Ascending aorta (tissue), 2 donors: ENCODE results near the gene AGAP1. TPM values are rescaled to one million over a fixed set of nuclear protein-coding genes. Genes with fewer than 3 reads are reported as not detected.
A peak's percentile ranks its signal among the peaks of the same experiment; 100 is the strongest.

Experiments used
- DNase-seq, 2 donors: peaks; one replicate each; pipeline ENCODE4 v3.0.0-alpha.2; 2019; ENCODE audit warnings: low spot score in 2 of 2
- H3K27ac ChIP-seq, 2 donors: fragments of 200-600 bp; sonication (generic); one replicate each; pipeline ENCODE4 v1.5.1; 2016 to 2017; ENCODE audit warnings: mild to moderate bottlenecking in 1 of 2
- H3K27me3 ChIP-seq: fragments of 200-600 bp; sonication (generic); one replicate; pipeline ENCODE4 v1.5.1; 2017
- H3K36me3 ChIP-seq, 2 donors: fragments of 200-600 bp; sonication (generic); one replicate each; pipeline ENCODE4 v1.5.1; 2016
- H3K4me1 ChIP-seq, 2 donors: fragments of 200-600 bp; sonication (generic); one replicate each; pipeline ENCODE4 v1.5.1; 2016 to 2017; ENCODE audit warnings: mild to moderate bottlenecking in 1 of 2
- H3K4me3 ChIP-seq, 2 donors: fragments of 200-600 bp; sonication (generic); one replicate each; pipeline ENCODE4 v1.5.1; 2016 to 2017; ENCODE audit warnings: mild to moderate bottlenecking in 1 of 2
- H3K9me3 ChIP-seq, 2 donors: fragments of 200-600 bp; sonication (generic); one replicate each; pipeline ENCODE4 v1.5.1; 2016
- intact Hi-C: fragments of 100-400 bp; cut with DNase I; formaldehyde crosslinking; loops from one replicate; pipeline ENCODE4 v1.15.1; 2023
- total RNA-seq: library from RNA; depleted of rRNA; stranded (reverse); fragments of >200 nt; gene quantifications from one replicate; pipeline ENCODE4 v1.1.0, GENCODE V29; 2016
- TF ChIP-seq, protein P1 (sequence below), 3 experiments: fragments of 200-600 bp in 2 of 3; fragments of 450-650 bp in 1 of 3; sonication (generic) in 2 of 3; IDR thresholded peaks; one replicate each; pipeline ENCODE4 v1.5.1; 2016 to 2019; ENCODE audit warnings: antibody characterized with exemption in 3 of 3, mild to moderate bottlenecking in 1 of 3, moderate library complexity in 1 of 3

Gene AGAP1
- total RNA-seq, 1 donor from 2014 or later = 19.7 TPM

DNA sequence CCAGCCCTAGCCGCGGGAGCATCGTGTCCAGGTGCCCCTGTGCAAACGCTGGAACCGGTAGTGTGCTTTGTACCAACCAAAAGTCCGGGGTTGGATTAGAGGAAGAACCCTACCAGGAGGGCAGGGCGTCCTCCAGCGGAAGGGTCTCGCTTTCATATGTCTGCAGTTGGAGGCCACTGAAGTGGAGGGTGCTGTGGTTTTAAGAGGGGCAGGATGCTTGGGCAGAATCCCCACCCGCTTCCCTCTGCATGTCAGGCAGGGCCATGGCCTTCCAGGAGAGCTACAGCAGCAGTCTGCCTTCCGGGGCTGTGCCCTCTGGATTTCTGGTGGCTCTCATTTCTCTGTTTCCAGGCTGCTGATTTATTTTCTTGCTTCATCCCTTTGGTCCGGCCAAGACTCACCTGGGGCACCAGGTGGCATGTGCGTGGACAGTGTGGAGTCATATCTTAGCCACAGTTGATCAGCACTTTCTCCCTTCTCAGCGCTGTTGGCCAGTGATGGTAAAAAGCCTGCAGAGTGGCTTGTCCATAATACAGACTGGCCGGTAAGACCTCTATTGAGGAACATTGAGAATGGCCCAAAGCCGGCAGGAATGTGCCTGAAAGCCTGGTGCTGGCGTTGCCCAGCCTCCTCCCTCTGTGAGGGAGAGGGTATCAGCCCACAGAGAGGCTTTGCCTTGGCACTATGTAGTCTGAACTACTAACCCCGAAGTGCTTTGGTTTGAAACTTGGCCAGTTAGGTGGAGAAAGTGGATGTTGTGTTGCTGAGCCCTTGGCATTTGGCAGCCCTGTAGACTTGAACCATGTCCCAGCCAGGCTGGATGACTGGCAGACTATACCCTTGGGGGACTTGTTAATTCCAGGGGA is 1.8 kb downstream of the AGAP1 start:
- Histone ChIP-seq H3K27ac (no peak overlapping the region), H3K4me1 (peaks cover 3 to 15% of the 10 kb centered on the region in 2 donors), H3K9me3 (no peaks in the 10 kb centered on the region), H3K27me3 (no peaks in the 10 kb centered on the region), H3K36me3 (no peaks in the 10 kb centered on the region), H3K4me3 (peak overlapping the region; percentile 59 to 73)
- TF ChIP-seq, protein P1, sequence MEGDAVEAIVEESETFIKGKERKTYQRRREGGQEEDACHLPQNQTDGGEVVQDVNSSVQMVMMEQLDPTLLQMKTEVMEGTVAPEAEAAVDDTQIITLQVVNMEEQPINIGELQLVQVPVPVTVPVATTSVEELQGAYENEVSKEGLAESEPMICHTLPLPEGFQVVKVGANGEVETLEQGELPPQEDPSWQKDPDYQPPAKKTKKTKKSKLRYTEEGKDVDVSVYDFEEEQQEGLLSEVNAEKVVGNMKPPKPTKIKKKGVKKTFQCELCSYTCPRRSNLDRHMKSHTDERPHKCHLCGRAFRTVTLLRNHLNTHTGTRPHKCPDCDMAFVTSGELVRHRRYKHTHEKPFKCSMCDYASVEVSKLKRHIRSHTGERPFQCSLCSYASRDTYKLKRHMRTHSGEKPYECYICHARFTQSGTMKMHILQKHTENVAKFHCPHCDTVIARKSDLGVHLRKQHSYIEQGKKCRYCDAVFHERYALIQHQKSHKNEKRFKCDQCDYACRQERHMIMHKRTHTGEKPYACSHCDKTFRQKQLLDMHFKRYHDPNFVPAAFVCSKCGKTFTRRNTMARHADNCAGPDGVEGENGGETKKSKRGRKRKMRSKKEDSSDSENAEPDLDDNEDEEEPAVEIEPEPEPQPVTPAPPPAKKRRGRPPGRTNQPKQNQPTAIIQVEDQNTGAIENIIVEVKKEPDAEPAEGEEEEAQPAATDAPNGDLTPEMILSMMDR (IDR thresholded peaks at IDR 0.05) = no peak
- DNase-seq = no peak
- intact Hi-C loops = loop anchor here (10.0 kb wide), 2 partner anchors 99 to 511 kb away; no protein-coding TSS in a partner anchor

DNA sequence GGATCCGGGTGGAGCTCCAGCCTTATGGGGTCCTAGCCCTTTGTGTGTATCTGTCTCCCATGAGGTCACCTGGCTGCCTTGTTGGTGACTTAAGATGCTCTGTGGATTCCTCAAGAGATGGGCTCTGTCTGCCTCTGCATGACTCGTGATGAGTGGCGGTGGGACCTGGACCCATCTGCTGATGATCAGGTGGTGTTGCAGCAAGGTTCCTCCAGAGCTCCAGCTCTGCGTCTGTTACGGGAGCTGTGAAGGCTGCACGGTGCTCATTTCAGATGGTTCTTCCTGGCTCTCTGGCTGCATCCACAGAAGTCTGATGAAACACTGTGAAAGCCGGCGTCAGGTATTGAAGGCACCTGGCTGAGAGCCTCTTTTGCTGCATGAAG is 2.4 kb downstream of the AGAP1 start:
- TF ChIP-seq, protein P1 (IDR thresholded peaks at IDR 0.05) = no peak
- intact Hi-C loops = loop anchor here (10.0 kb wide), 2 partner anchors 99 to 511 kb away; no protein-coding TSS in a partner anchor
- Histone ChIP-seq H3K4me3 (no peak overlapping the region), H3K9me3 (no peaks in the 10 kb centered on the region), H3K27me3 (no peaks in the 10 kb centered on the region), H3K4me1 (peaks cover 3 to 15% of the 10 kb centered on the region in 2 donors), H3K27ac (no peak overlapping the region), H3K36me3 (no peaks in the 10 kb centered on the region)
- DNase-seq = no peak

- intact Hi-C loops = loop anchor here (10.0 kb wide), 2 partner anchors 98 to 512 kb away; no protein-coding TSS in a partner anchor
- TF ChIP-seq, protein P1 (IDR thresholded peaks at IDR 0.05) = no peak
- DNase-seq = no peak
Observed at GRCh38 chr2:235497096-235497495, 3.3 kb downstream of the AGAP1 start.

DNA sequence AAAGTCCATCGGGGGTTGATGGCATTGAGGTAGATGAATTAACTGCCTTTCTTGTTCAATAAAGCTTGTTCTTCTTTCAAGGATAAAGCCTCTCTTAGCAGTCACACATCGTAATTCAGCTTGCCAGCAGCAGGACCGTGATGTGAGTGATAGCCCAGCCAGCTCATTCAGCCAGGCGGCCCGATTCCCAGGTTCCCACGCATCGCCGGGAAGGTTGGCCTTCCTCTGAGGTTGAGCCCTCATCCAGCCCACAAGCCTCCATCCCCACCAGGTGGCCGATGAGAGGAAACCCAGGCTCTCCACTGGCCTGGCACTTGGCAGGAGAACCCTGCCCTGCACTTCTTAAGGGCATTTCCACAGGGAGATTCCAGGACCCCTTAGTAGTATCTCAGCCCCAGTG is 4.7 kb downstream of the AGAP1 start:
- H3K4me3 ChIP-seq = no peak overlapping the region
- H3K4me1 ChIP-seq = peaks cover 3 to 15% of the 10 kb centered on the region in 2 donors
- intact Hi-C loops = loop anchor here (10.0 kb wide), 2 partner anchors 96 to 514 kb away; no protein-coding TSS in a partner anchor
- no peaks in the 10 kb centered on the region for H3K36me3 ChIP-seq
- no peak for DNase-seq
- H3K27me3 ChIP-seq = no peaks in the 10 kb centered on the region
- TF ChIP-seq, protein P1 (IDR thresholded peaks at IDR 0.05) = no peak
- no peak overlapping the region for H3K27ac ChIP-seq
- H3K9me3 ChIP-seq = no peaks in the 10 kb centered on the region

More at GRCh38 chr2:235497096-235497495, 3.3 kb downstream of the AGAP1 start:
- Histone ChIP-seq H3K27me3 (no peaks in the 10 kb centered on the region), H3K9me3 (no peaks in the 10 kb centered on the region), H3K4me1 (peaks cover 3 to 15% of the 10 kb centered on the region in 2 donors), H3K4me3 (no peak overlapping the region), H3K27ac (no peak overlapping the region), H3K36me3 (no peaks in the 10 kb centered on the region)

DNA sequence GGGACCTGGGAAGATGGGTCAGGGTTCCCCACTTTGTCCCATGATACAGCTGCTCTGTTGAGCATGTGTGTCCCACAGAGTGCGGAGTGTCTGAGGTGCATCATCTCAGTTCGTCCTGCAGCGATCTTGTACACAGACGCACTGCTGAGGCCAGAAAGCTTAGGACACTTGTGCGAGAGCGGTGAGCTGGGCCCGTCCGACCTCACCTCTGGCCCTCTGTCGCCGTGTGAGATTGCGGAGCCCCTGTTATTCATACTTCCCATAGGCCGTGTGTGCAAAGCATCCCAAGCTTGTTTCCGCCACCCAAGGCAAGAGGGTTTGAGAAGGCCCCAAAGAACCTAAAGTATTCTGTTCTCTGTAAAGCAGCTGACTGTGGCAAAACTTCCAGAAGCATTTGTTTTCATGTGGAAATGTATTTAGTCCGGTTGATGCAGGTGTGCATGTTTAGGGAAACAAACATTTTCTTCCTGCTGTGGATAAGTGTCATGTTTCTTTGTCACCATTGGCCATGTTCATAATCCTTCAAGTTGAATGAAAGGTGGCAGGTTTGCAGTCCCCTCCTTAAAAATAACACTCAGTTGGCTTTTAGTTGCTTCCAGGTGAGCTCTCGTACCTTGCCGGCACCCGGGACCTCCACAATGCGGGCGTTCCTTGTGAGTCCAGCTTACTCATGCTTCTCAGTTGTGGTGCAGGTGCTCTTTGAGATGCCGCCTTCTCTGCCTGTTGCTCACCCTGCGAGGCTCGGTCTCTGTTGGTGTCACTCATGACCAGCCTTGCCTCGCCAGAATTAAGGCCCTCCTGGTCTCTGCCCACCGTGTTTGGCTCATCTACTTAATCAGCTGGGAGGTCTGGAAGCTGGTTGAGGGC is 5.3 kb downstream of the AGAP1 start:
- TF ChIP-seq, protein P1 (IDR thresholded peaks at IDR 0.05) = no peak
- no peak overlapping the region for H3K27ac ChIP-seq
- H3K9me3 ChIP-seq = no peaks in the 10 kb centered on the region
- no peaks in the 10 kb centered on the region for H3K27me3 ChIP-seq
- intact Hi-C loops = loop anchor here (10.0 kb wide), 2 partner anchors 96 to 514 kb away; no protein-coding TSS in a partner anchor
- peaks cover 3 to 15% of the 10 kb centered on the region in 2 donors for H3K4me1 ChIP-seq
- no peaks in the 10 kb centered on the region for H3K36me3 ChIP-seq
- DNase-seq = no peak
- no peak overlapping the region for H3K4me3 ChIP-seq
